B cell (primary cell): ENCODE measurements around the gene ECT2.

Experiments used
- EZH2 ChIP-seq: IDR thresholded peaks from 2 replicates; pipeline ENCODE4 v1.6.1; 2012; ENCODE audit warnings: borderline replicate concordance, low read depth, mild to moderate bottlenecking, moderate library complexity, low read length; ENCODE audit not compliant: insufficient read depth, poor library complexity, severe bottlenecking
- TF ChIP-seq, protein P1 (sequence below): fragments of 200-600 bp; IDR thresholded peaks from one replicate; pipeline ENCODE4 v1.8.0; 2022; ENCODE audit warnings: antibody characterized with exemption, mild to moderate bottlenecking

DNA sequence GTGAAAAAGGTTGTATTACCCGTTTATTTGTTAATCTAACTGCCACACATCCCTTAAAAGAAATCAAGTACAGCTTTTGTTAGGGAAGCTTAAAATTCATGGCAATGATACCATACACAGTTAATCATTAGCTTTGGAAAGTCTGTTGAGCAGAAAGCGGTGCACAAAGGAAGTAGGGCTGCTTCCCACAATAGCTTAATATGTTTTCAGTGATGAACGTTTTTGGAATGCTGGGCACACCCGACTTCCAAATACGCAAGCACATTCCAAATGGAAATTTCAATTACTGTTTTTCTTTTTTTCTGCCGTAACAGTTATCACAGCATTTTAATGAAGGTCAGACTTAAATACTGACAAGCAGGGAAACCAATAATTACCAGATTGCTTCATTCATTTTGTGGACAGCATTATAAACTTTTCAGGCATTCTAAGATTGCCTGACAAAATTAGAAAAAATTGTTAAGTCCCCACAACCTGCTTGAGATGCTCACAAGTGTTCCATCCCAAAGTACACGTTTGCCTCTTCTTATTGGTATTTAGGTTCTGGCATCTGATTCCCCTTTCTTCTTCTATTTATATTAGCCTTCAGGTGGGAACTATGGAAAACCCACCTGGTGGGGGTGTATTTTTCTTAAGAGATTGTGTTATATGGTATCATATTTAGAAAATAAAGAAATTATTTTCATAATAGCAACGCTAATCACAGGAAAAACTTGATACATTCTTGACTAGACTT lies 1.1 kb upstream of the ECT2 start:
- no peak for TF ChIP-seq EZH2
- TF ChIP-seq, protein P1, sequence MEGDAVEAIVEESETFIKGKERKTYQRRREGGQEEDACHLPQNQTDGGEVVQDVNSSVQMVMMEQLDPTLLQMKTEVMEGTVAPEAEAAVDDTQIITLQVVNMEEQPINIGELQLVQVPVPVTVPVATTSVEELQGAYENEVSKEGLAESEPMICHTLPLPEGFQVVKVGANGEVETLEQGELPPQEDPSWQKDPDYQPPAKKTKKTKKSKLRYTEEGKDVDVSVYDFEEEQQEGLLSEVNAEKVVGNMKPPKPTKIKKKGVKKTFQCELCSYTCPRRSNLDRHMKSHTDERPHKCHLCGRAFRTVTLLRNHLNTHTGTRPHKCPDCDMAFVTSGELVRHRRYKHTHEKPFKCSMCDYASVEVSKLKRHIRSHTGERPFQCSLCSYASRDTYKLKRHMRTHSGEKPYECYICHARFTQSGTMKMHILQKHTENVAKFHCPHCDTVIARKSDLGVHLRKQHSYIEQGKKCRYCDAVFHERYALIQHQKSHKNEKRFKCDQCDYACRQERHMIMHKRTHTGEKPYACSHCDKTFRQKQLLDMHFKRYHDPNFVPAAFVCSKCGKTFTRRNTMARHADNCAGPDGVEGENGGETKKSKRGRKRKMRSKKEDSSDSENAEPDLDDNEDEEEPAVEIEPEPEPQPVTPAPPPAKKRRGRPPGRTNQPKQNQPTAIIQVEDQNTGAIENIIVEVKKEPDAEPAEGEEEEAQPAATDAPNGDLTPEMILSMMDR: no peak
